ENCODE results near the gene ZNRF3. TPM values are rescaled to one million over a fixed set of nuclear protein-coding genes. Genes with fewer than 3 reads are reported as not detected.

Gene ZNRF3
- total RNA-seq, 1 experiment from 2014 or later, result 8.1 TPM

GRCh38 chr22:28958611-28959010 is 75.2 kb downstream of the ZNRF3 start:
- Histone ChIP-seq H3K4me2 (ENCODE audit: low read length) (no peak overlapping the region), H3K27ac (ENCODE audit: low read length) (no peak overlapping the region), H4K20me1 (ENCODE audit: low read length) (no peaks in the 10 kb centered on the region), H3K79me2 (ENCODE audit: low read length) (0 out of 2 replicates have a peak, but pooled peaks cover 7% of the 10 kb centered on the region), H3K9me3 (ENCODE audit: low read length) (no peaks in the 10 kb centered on the region), H3K4me1 (ENCODE audit: insufficient read depth, low read length) (no peaks in the 10 kb centered on the region), H3K4me3 (ENCODE audit: low read length) (no peak overlapping the region), H2AFZ (ENCODE audit: low read length) (no peak overlapping the region), H3K9me2 (replicated peaks; ENCODE audit: low read length) (no peaks in the 10 kb centered on the region), H3K27me3 (ENCODE audit: low read length) (no peaks in the 10 kb centered on the region), H3K36me3 (ENCODE audit: low read depth, low read length) (no peaks in the 10 kb centered on the region), H3K9ac (ENCODE audit: low read length) (no peak overlapping the region), H3F3A (ENCODE audit: low read length, unreplicated experiment) (no peaks in the 10 kb centered on the region)
- TF ChIP-seq EZH2phosphoT487 (IDR thresholded peaks at IDR 0.05; ENCODE audit: borderline replicate concordance, low read length), result no peak
- no peak for TF ChIP-seq EZH2 (IDR thresholded peaks at IDR 0.05; ENCODE audit: low read length, unreplicated experiment)
- TF ChIP-seq CTCF (conservative IDR thresholded peaks at IDR 0.05; ENCODE audit: low read depth, low read length), result no peak
- POLR2A ChIA-PET (ENCODE audit: unreplicated experiment), result no interaction called here
- intact Hi-C loops (cut with micrococcal nuclease), result no loop called here
- DNase-seq, result no peak
- CTCF ChIA-PET, result no interaction called here
- peak; percentile 59 for ATAC-seq
- BruUV-seq (replicated peaks), result no TSS peak

DNA sequence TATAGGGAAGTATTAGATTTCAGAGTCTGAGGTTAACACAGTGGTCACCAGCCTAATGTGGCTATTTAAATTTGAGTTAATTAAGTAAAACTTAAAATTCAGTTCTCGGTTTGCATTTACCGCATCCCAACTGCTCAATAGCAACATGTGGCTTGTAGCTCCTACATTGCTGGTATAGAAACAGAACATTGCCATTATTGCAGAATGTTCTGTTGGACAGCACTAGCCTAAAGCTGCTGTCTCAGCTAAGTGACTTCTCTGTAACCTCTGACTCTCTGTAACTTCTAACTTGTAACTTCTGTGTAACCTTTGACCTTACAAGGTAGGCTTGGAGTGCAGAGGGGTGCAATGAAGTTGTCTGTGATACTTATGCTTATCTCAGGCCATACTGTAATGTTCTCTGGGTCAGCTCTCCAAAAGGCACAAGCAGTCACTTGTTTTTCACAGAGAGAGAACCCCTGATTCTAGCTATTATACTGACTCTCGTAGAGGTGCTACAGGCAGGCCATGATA is 78.7 kb downstream of the ZNRF3 start:
- H4K20me1 ChIP-seq (ENCODE audit: low read length), result no peaks in the 10 kb centered on the region
- H3K27ac ChIP-seq (ENCODE audit: low read length), result no peak overlapping the region
- BruUV-seq (replicated peaks), result no TSS peak
- no peak overlapping the region for H3K9ac ChIP-seq (ENCODE audit: low read length)
- DNase-seq (no peak), ATAC-seq (no peak)
- no peaks in the 10 kb centered on the region for H3K9me2 ChIP-seq (replicated peaks; ENCODE audit: low read length)
- no peak overlapping the region for H3K4me3 ChIP-seq (ENCODE audit: low read length)
- CTCF ChIA-PET, result no interaction called here
- H3K79me2 ChIP-seq (ENCODE audit: low read length), result no peaks in the 10 kb centered on the region
- no peak for TF ChIP-seq CTCF (conservative IDR thresholded peaks at IDR 0.05; ENCODE audit: low read depth, low read length)
- H3K36me3 ChIP-seq (ENCODE audit: low read depth, low read length), result no peaks in the 10 kb centered on the region
- H3K9me3 ChIP-seq (ENCODE audit: low read length), result no peaks in the 10 kb centered on the region
- intact Hi-C loops (cut with micrococcal nuclease), result no loop called here
- H3K27me3 ChIP-seq (ENCODE audit: low read length), result no peaks in the 10 kb centered on the region
- H3K4me2 ChIP-seq (ENCODE audit: low read length), result no peak overlapping the region
- H2AFZ ChIP-seq (ENCODE audit: low read length), result no peak overlapping the region
- H3F3A ChIP-seq (ENCODE audit: low read length, unreplicated experiment), result no peaks in the 10 kb centered on the region
- POLR2A ChIA-PET (ENCODE audit: unreplicated experiment), result no interaction called here
- H3K4me1 ChIP-seq (ENCODE audit: insufficient read depth, low read length), result no peaks in the 10 kb centered on the region

DNA sequence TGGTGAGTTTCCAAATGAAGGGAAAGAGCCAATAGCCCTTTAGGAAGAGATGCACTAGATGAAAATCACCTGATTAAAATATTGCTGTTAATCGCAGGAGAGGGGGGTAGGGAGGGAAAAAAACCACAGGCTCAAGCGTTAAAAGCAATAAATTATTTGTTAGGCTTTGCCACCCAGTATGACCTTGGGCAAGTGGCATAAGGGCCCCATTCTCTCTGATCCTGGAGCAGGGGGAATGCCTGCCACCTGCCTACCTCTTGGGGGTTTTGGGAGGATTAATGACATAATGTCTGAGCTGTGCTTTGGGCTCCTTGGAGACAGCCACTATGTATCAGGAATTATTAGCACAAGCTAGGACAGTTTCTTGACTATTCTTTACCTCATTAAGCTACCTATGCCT is 80.0 kb downstream of the ZNRF3 start:
- Histone ChIP-seq H3K27me3 (ENCODE audit: low read length) (no peaks in the 10 kb centered on the region), H3K4me2 (ENCODE audit: low read length) (no peak overlapping the region), H2AFZ (ENCODE audit: low read length) (no peak overlapping the region), H3K9me2 (replicated peaks; ENCODE audit: low read length) (no peaks in the 10 kb centered on the region), H3K4me1 (ENCODE audit: insufficient read depth, low read length) (no peaks in the 10 kb centered on the region), H3K9ac (ENCODE audit: low read length) (no peak overlapping the region), H3K9me3 (ENCODE audit: low read length) (no peaks in the 10 kb centered on the region), H4K20me1 (ENCODE audit: low read length) (no peaks in the 10 kb centered on the region), H3F3A (ENCODE audit: low read length, unreplicated experiment) (no peaks in the 10 kb centered on the region), H3K36me3 (ENCODE audit: low read depth, low read length) (no peaks in the 10 kb centered on the region), H3K4me3 (ENCODE audit: low read length) (no peak overlapping the region), H3K79me2 (ENCODE audit: low read length) (no peaks in the 10 kb centered on the region), H3K27ac (ENCODE audit: low read length) (no peak overlapping the region)
- DNase-seq (no peak), ATAC-seq (no peak)
- intact Hi-C loops (cut with micrococcal nuclease), result no loop called here
- TF ChIP-seq CTCF (conservative IDR thresholded peaks at IDR 0.05; ENCODE audit: low read depth, low read length) (no peak), EZH2phosphoT487 (IDR thresholded peaks at IDR 0.05; ENCODE audit: borderline replicate concordance, low read length) (no peak), EZH2 (IDR thresholded peaks at IDR 0.05; ENCODE audit: low read length, unreplicated experiment) (no peak)
- CTCF ChIA-PET, result no interaction called here
- BruUV-seq (replicated peaks), result no TSS peak
- POLR2A ChIA-PET (ENCODE audit: unreplicated experiment), result no interaction called here
